Embryonic facial prominence (tissue), 1 donor: ENCODE data around the gene FZD8.

Experiments
- DNase-seq: peaks from one replicate; pipeline ENCODE4 v3.0.0-alpha.2; 2016; ENCODE audit errors: extremely low spot score

The FZD8 gene

DNA sequence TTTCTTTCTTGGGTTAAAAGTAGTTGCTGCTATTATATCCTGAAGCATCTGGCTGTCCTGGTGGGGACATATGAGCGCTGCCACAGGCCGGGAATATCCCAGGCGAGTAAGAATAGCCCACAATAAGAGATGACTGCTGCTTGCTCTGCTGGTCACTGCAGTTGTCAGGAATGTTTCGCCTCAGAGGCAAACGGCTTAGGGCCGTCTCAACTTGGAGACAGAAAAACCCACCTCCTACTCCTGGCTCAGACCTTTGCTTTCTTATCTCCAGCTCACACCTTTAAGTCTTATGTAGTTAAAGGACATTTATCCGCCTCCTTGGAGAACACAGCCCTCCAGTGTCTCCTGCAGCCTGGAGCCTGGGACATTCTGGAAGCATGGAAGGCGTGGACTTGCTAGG lies 36.9 kb downstream of the FZD8 start, which contains the start of gene GJD4:
TSS of gene GJD4 (plus strand) at position 151 of the 400 bp plus-strand sequence. CDS start at position 378, 227 bp downstream.
- DNase-seq: no peak

DNA sequence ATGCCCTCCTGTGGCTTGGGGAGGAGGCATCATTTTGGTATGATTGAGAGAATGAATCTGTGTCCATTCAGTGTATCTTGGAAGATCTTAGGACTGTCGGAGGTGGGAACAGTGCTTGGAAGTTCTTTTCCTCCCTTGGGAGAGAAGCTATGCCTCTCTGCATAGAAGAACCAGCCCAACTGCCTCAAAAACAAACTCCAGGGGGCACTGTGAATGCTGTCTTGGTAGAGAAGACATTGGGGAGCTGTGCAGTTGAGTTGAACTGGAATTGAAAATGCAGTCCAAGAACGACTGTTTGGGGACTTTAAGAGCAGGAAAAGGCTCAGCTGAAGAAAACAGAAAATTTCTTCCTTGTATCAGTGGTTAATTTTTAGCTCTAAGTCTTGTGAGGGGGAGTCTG lies 41.9 kb downstream of the FZD8 start:
- DNase-seq: no peak

DNA sequence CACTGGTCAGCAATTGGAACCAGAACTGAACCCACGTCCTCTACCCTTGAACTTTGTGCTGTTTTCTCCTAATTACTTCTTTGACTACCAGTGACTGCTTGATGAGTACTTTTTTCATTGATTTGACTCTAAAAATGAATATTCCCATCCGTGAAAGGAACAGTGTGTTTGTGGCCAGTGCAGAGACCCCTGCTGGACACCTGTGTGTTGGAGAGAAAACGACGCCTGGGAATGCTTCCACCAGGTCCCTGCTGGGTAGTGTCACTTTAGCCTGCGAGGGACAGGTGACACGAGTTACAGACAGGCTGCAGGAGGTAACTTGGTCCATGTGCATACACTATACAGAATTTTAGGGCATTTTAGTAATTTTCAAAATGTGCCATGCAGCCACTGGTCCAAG lies 43.7 kb downstream of the FZD8 start:
- DNase-seq: no peak

DNA sequence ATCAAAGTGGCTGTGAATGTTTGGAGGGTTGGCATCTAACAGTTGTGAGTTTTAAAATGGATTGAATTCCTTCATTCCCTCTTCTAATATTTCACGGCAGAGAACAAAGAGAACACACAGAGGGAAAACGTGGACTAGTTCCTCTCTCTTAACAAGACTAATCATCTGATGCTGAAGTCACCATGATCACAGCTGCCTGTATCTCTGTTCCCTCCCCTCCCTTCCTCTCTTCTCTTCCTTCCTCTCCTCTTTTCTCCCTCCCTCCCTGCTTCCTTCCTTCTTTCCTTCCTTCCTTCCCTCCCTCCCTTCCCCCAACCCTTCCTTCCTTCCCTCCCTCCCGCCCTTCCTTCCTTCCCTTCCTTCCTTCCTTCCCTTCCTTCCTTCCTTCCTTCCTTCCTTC lies 47.0 kb downstream of the FZD8 start:
- DNase-seq: no peak

DNA sequence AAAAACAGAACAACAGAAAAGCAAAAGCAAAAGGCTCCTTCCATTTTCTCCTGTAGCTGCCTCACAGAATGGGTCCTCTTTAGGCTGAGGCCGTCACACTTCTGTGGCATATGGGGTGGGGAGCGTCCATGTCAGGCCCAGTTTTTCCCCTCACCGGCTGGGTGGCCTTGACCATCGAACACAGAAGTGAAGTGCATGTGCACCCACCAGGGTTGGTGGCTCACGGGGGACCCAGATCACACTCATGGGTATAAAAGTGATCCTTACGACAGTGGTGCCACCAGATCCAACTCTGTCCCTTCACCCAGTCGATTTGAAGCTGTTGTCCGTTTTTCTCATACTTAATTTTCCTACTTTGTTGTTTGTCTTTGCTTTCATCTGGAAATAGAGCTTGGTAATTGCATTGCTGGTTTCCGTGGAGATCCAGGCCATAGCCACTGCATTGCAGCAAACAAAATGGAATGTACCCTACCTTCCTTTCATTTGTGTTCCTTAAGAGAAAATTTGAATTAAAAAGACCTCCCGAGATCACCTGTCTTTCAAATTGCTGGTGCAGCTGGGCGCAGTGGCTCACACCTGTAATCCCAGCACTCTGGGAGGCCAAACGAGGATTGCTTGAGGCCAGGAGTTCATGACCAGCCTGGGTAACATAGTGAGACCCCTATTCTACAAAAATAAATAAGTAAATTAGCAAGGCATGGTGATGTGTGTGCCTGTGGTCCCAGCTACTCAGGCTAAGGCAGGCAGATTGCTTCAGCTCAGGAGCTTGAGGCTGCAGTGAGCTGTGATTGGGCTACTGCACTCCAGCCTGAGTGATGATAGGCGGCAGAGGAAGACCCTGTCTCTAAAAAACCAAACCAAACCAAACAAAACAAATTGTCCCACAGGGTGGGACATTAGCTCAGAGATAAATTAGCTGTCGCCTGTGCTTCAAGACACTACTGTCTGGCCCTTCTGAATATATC lies 47.7 kb downstream of the FZD8 start:
- DNase-seq: no peak

DNA sequence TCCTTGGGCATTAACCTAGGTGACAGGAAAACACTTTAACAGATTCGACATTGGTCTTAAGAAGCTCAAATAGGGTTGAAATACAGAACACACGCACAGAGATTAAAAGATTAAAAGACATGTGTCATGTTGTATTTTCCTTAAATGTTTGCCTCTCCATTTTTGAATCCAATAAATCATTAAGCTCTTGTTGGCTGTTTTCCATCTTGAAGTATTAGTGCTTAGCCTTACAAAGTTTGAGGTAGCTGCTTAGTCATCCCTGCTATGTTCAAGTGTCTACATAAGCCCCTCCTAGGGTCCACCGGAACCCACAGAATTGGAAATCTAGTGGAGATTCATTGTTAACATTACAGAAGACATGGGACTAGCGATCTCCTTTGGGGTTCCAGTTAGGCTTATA lies 49.7 kb downstream of the FZD8 start:
- DNase-seq: no peak

DNA sequence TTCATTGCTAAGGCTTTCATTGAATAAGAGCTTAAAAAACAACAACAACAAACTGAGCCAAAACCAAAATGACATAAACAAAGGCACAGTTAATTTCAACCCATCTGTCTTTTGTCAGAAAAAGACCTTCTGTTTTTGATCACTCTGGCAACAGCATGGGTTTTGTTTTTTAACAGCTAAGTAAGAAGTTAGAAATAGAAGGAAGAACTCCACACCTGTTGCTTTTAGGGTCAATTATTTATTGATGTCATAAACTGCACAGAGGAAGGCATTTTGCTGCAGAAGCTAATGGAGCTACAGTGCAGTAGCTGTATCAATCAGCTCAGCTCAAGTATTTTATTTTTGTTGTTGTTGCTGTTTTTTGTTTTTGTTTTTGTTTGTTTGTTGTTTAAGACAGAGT lies 53.3 kb downstream of the FZD8 start:
- no peak for DNase-seq
